ELR (cell line): Measurements from ENCODE around the gene SEMA4D.

Source experiments
- DNase-seq: peaks from one replicate; pipeline ENCODE4 v3.0.0-alpha.2; 2015; ENCODE audit warnings: low read depth

SEMA4D gene

GRCh38 chr9:89500008-89500407 is 2.1 kb upstream of the SEMA4D start:
- DNase-seq = no peak

GRCh38 chr9:89498852-89499480 is 1.1 kb upstream of the SEMA4D start:
- DNase-seq = no peak

DNA sequence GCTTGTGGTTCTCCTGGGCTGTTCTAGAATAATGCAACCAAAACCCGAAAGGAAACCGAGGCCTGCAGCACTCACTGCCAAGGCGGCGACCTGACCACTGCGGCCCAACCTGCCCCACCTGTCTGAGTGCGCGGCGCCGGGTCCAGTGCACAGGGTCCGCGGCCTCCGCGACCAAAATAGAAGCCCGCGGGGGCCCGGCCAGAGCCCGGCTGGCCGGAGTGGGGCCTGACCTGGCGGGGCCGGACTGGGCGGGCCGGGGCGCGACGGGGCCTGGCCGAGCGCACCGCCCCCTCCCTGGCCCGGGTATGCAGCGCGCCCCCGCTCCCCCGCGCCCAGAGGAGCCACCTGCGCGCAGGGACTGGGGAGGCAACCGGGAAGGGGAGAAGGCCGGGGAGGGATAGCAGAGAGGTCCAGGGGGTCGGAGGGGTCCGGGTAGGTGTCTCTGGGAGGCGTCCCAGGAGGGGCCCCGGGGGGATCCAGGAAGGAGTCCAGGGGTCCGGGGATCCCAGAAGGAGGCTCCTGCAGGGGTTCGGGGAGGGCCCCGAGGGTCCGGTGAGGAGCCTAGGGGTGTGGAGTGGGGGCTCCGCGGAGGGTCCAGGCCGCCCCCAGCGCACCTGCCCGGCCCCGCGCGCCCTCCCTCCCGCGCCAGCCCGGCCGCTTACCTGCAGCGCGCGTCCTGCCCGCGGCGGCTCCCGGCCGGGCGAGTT is 503 bp downstream of the SEMA4D start:
- no peak for DNase-seq

DNA sequence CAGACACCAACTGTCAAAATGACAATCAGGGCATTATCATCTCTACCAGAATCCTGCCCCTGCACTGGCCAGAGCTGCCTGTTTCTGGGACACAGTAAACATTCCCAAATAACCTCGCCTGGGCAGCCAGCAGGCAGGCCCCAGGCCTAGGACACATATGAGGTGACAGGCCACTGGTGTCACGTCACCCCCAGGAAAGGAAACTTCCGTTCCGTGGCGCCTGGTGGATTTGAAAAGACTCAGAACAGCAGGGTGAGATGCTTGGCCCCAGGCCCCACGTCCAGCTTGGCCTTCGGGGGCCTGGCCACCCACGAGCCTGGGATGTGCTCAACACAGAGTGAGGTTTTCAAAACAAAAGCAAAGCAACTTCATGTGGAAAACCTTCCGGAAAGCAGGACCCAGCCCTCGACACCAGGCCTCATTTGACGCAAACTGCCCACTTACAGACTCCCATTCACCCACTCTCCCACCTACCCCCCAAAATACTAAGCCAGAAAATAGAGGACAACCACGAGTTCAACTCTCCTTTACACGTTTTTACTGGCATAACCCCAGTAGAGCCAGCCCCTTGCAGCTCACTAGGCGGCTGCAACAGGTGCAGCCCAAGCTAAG is 1.2 kb downstream of the SEMA4D start:
- no peak for DNase-seq

- DNase-seq = no peak
These were observed 1.9 kb downstream of the SEMA4D start for GRCh38 chr9:89495824-89496560.

- DNase-seq = no peak
These were observed 3.7 kb downstream of the SEMA4D start for GRCh38 chr9:89494199-89494598.

- no peak for DNase-seq
These were observed 4.2 kb downstream of the SEMA4D start for GRCh38 chr9:89493671-89494070.

GRCh38 chr9:89493181-89493580 is 4.7 kb downstream of the SEMA4D start:
- no peak for DNase-seq

- DNase-seq = no peak
These were observed 5.3 kb downstream of the SEMA4D start for GRCh38 chr9:89492586-89492985.

DNA sequence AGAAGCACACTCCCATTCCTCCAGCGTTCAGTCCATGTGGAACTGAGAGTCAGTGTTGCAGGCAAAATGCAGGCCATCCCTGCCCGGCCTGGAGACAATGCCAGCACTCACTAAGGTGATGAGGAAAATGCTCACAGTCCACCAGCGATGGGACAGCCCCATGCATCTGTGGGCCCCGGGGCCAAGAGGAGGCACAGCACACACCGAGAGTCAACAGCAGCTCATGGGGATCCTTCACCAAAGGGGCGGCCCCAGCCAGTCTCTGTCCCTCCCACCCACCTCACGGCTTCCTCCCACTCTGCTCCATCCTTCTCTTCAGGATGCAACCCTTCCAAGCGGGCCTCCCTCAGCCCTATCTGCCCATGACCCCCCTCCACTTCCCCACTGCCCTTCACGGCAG is 6.2 kb downstream of the SEMA4D start:
- no peak for DNase-seq

DNA sequence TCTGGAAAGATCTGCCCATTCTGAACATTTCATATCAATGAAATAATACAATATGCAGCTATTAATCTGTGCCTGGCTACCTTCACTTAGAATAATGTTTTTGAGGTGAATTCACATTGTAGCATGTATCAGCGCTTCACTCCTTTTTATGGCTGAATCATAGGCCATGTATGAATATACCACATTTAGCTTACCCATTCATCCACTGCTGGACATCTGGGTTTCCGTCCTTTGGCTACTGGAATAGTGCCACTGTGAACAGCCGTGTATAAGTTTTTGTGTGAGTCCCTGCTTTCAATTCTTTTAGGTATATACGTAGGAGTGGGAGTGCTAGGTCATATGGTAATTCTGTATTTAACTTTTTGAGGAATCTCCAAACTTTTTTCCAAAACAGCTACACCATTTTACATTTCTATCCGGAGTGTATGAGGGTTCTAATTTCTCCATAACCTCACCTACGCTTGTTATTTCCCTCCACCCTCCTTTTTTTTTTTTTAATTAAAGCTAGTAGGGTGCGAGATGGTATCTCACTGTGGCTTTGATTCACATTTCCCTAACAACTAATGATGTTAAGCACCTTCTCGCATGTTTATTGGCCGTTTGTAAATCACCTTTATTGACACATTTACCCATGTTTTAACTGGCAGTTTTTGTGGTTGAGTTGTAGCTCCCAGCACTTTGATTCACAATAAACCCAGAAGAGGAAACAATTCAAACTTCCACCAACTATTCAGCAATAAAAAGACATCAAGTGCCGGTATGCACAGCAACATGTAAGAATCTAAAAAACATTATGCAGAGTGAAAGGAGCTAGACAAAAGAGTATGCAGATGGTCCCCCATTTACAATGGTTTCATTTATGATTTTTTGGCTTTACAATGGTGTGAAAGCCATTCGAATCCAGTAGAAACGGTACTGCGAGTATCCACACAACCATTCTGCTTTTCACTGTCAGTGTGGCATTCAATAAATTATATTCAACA is 8.1 kb downstream of the SEMA4D start:
- DNase-seq = no peak

DNA sequence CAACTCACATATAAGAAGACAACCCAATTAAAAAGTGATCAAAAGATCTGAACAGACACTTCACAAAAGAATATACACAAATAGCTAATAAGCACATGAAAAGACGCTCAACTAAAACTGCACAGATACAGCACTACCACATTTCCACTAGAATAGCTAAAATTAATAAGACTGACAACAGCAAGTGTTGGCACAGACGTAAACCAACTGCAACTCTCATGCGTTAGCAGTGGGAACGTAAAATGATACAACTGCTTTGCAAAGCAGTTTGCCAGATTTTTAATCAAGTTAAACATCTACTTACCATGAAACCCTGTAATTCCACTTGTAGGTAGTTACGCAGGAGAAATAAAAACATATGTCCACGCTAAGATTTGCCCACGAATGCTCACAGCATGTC is 9.0 kb downstream of the SEMA4D start:
- no peak for DNase-seq

- no peak for DNase-seq
These were observed 9.8 kb downstream of the SEMA4D start for GRCh38 chr9:89488131-89488530.

GRCh38 chr9:89486681-89487080 is 11.2 kb downstream of the SEMA4D start:
- no peak for DNase-seq

GRCh38 chr9:89484475-89485404 is 13.2 kb downstream of the SEMA4D start:
- DNase-seq = no peak

- no peak for DNase-seq
These were observed 14.1 kb downstream of the SEMA4D start for GRCh38 chr9:89483592-89484474.

GRCh38 chr9:89482901-89483361 is 15.0 kb downstream of the SEMA4D start:
- no peak for DNase-seq

- no peak for DNase-seq
These were observed 15.7 kb downstream of the SEMA4D start for GRCh38 chr9:89482056-89482851.

DNA sequence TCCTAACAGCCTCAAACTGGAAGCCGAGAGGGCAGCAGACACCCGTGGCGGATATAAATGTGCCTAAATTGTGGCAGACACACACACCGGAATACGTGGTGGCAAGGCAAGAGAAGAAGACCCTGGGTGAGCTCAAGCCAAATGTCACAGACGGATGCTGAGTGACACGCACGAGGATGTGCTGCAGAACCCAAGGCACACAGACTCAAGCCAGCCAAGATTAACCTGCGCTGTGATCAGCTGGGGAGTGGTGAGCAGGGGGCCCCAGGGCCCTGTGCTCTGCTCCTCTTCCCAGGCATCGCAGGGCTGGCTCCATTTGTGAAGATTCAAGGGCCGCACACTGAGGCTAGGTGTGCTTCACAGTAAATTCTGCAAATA is 16.4 kb downstream of the SEMA4D start:
- DNase-seq = no peak
